A549 treated with dexamethasone at 1 μM for 4 hours (cell line): ENCODE data around the gene TMPRSS11D. TPM values are rescaled to one million over a fixed set of nuclear protein-coding genes. Genes with fewer than 3 reads are reported as not detected.

Experiments
- total RNA-seq: library from RNA; stranded (reverse); fragments of 200-300 nt; extraction: Qiagen RNA extraction; gene quantifications from 5 replicates; pipeline ENCODE4 v1.2.3, GENCODE V29; 2022

Gene TMPRSS11D
- not detected in 5 replicates for total RNA-seq

GRCh38 chr4:67883902-67884301 is at the start of gene TMPRSS11D:
TSS of gene TMPRSS11D (minus strand) at chr4:67884002. CDS start at chr4:67883933, 69 bp downstream.

Other genes starting within 250 kb of the TMPRSS11D start
- gene UBA6, start 182.8 kb downstream of the TMPRSS11D start, total RNA-seq = 13.4 to 21.9 TPM (median 20.9 TPM) in 5 replicates
- gene GNRHR, start 129.6 kb downstream of the TMPRSS11D start, total RNA-seq = not detected in 5 replicates
- gene TMPRSS11A, start 79.5 kb upstream of the TMPRSS11D start, total RNA-seq = not detected in 5 replicates
- not detected in 5 replicates for gene TMPRSS11F, start 245.9 kb upstream of the TMPRSS11D start, total RNA-seq